ENCODE data around the gene DCDC1.

DNA sequence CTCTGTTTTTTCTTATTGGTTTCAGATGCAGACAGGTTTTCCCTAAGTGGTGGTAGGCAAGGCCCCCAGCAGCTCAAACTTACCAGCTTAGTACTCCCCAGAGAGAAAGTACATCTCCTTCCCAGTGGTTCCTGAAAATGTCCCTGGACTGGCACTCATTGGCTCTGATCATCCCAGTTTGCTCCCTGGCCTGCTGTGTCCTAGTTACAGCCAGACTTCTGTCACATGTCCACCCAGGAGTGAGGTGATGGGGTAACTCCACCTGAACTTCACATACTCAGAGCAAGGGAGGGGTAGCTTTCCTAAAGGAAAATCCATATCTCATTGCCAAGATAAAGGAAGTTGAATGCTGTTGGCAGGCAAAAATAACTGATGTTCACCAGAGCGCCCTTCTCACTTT, 546.4 kb downstream of the DCDC1 start:
- TF ChIP-seq, protein P1, sequence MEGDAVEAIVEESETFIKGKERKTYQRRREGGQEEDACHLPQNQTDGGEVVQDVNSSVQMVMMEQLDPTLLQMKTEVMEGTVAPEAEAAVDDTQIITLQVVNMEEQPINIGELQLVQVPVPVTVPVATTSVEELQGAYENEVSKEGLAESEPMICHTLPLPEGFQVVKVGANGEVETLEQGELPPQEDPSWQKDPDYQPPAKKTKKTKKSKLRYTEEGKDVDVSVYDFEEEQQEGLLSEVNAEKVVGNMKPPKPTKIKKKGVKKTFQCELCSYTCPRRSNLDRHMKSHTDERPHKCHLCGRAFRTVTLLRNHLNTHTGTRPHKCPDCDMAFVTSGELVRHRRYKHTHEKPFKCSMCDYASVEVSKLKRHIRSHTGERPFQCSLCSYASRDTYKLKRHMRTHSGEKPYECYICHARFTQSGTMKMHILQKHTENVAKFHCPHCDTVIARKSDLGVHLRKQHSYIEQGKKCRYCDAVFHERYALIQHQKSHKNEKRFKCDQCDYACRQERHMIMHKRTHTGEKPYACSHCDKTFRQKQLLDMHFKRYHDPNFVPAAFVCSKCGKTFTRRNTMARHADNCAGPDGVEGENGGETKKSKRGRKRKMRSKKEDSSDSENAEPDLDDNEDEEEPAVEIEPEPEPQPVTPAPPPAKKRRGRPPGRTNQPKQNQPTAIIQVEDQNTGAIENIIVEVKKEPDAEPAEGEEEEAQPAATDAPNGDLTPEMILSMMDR (IDR thresholded peaks at IDR 0.05), result no peak
- no peak for TF ChIP-seq POLR2A (IDR thresholded peaks at IDR 0.05)
